Activated gamma-delta T cell (primary cell): ENCODE results near the gene THAP4.

Experiments
- DNase-seq: peaks from one replicate; lab custom pipeline; 2025; lab: John Stamatoyannopoulos, UW

Gene THAP4

GRCh38 chr2:241640165-241640795 is 3.3 kb upstream of the THAP4 start:
- no peak for DNase-seq

GRCh38 chr2:241639385-241639784 is 2.4 kb upstream of the THAP4 start:
- DNase-seq: no peak

GRCh38 chr2:241638940-241639339 is 2.0 kb upstream of the THAP4 start:
- no peak for DNase-seq

GRCh38 chr2:241637795-241638660 is 1.1 kb upstream of the THAP4 start:
- no peak for DNase-seq

- DNase-seq: peak; percentile 30
These were observed 558 bp downstream of the THAP4 start for GRCh38 chr2:241636182-241637017.

GRCh38 chr2:241635756-241636155 is 1.2 kb downstream of the THAP4 start:
- no peak for DNase-seq

- DNase-seq: no peak
These were observed 3.4 kb downstream of the THAP4 start for GRCh38 chr2:241633561-241633960.

- DNase-seq: no peak
These were observed 4.3 kb downstream of the THAP4 start for GRCh38 chr2:241632478-241633325.

- DNase-seq: no peak
These were observed 7.1 kb downstream of the THAP4 start for GRCh38 chr2:241629762-241630435.

- DNase-seq: no peak
These were observed 9.3 kb downstream of the THAP4 start for GRCh38 chr2:241627675-241628074.

- no peak for DNase-seq
These were observed 16.6 kb downstream of the THAP4 start for GRCh38 chr2:241620419-241620769.

- no peak for DNase-seq
These were observed 17.1 kb downstream of the THAP4 start for GRCh38 chr2:241619597-241620418.

GRCh38 chr2:241618829-241619228 is 18.1 kb downstream of the THAP4 start:
- DNase-seq: no peak

- DNase-seq: no peak
These were observed 18.6 kb downstream of the THAP4 start for GRCh38 chr2:241618296-241618805.

- DNase-seq: no peak
These were observed 19.4 kb downstream of the THAP4 start for GRCh38 chr2:241617431-241618154.

- DNase-seq: no peak
These were observed 20.5 kb downstream of the THAP4 start for GRCh38 chr2:241616168-241617125.

GRCh38 chr2:241615522-241616052 is 21.4 kb downstream of the THAP4 start:
- no peak for DNase-seq

- no peak for DNase-seq
These were observed 21.9 kb downstream of the THAP4 start for GRCh38 chr2:241615041-241615440.
